Endothelial cell of umbilical vein (primary cell): ENCODE results near the gene NR1H3.

ENCODE experiments used
- CTCF ChIP-seq, 2 donors: IDR thresholded peaks; 1 replicate in 1 of 2; 2 replicates in 1 of 2; pipeline ENCODE4 v1.5.1; 2011; ENCODE audit warnings: low read length in 2 of 2, mild to moderate bottlenecking in 2 of 2, moderate library complexity in 2 of 2, control low read depth in 1 of 2, inconsistent platforms in 1 of 2, low read depth in 1 of 2; ENCODE audit not compliant: insufficient read depth in 1 of 2; ENCODE audit errors: extremely low read depth in 1 of 2
- EZH2 ChIP-seq: IDR thresholded peaks from 2 replicates; pipeline ENCODE4 v1.6.1; 2012; ENCODE audit warnings: borderline replicate concordance, low read depth, mild to moderate bottlenecking, moderate library complexity, low read length, inconsistent platforms; ENCODE audit not compliant: severe bottlenecking
- GATA2 ChIP-seq: IDR thresholded peaks from 2 replicates; pipeline ENCODE4 v1.7.0; 2011; ENCODE audit warnings: low read depth, mild to moderate bottlenecking, moderate library complexity, mixed read lengths, low read length; ENCODE audit not compliant: insufficient read length, insufficient read depth
- JUN ChIP-seq: IDR thresholded peaks from 2 replicates; pipeline ENCODE4 v1.6.1; 2011; ENCODE audit warnings: borderline replicate concordance, low read depth; ENCODE audit not compliant: insufficient read length, insufficient read depth
- MAX ChIP-seq: IDR thresholded peaks from 2 replicates; pipeline ENCODE4 v1.6.1; 2011; ENCODE audit not compliant: insufficient read depth, insufficient read length
- POLR2A ChIP-seq: IDR thresholded peaks from 2 replicates; pipeline ENCODE4 v1.6.1; 2012; ENCODE audit warnings: low read depth, mild to moderate bottlenecking, control low read depth, low read length
- POLR2AphosphoS5 ChIP-seq: IDR thresholded peaks from 2 replicates; pipeline ENCODE4 v1.6.1; 2012; ENCODE audit warnings: low read depth, mild to moderate bottlenecking, control low read depth, low read length, moderate library complexity; ENCODE audit not compliant: insufficient read depth

GRCh38 chr11:47245611-47246357 lies 12.0 kb upstream of the NR1H3 start:
- no peak for TF ChIP-seq EZH2
- no peak for TF ChIP-seq CTCF (IDR thresholded peaks at IDR 0.05; ENCODE audit: extremely low read depth in 1 of 2, insufficient read depth in 1 of 2, low read depth in 1 of 2, low read length in 2 of 2)
- TF ChIP-seq POLR2A: no peak
- TF ChIP-seq JUN: no peak
- no peak for TF ChIP-seq GATA2
- TF ChIP-seq POLR2AphosphoS5: no peak
- TF ChIP-seq MAX: no peak
